Choroid plexus epithelial cell (primary cell): Measurements from ENCODE around the gene DISP3.

Experiments
- DNase-seq: peaks from one replicate; pipeline ENCODE4 v3.0.0-alpha.2; 2010; ENCODE audit warnings: low read depth
- H3K4me3 ChIP-seq: 2 replicates; pipeline ENCODE4 v1.5.1; 2011; ENCODE audit warnings: low read depth, mild to moderate bottlenecking, control low read depth, low read length, moderate library complexity
- CTCF ChIP-seq: conservative IDR thresholded peaks from 2 replicates; pipeline ENCODE4 v1.5.1; 2011; ENCODE audit warnings: low read depth, mild to moderate bottlenecking, control low read depth, inconsistent platforms, low read length, moderate library complexity

Gene DISP3

GRCh38 chr1:11470912-11471311, 8.0 kb upstream of the DISP3 start:
- DNase-seq = no peak
- no peak for TF ChIP-seq CTCF
- H3K4me3 ChIP-seq = no peak overlapping the region

- no peak for DNase-seq
- H3K4me3 ChIP-seq = no peak overlapping the region
- no peak for TF ChIP-seq CTCF
Observed at GRCh38 chr1:11471473-11471872, 7.5 kb upstream of the DISP3 start.

- DNase-seq = no peak
- no peak for TF ChIP-seq CTCF
- H3K4me3 ChIP-seq = no peak overlapping the region
Observed at GRCh38 chr1:11472284-11472683, 6.7 kb upstream of the DISP3 start.

GRCh38 chr1:11472741-11473140, 6.2 kb upstream of the DISP3 start:
- DNase-seq = no peak
- TF ChIP-seq CTCF = no peak
- no peak overlapping the region for H3K4me3 ChIP-seq

GRCh38 chr1:11473491-11474034, 5.4 kb upstream of the DISP3 start:
- no peak for TF ChIP-seq CTCF
- peak; percentile 12 for DNase-seq
- no peak overlapping the region for H3K4me3 ChIP-seq

- DNase-seq = no peak
- TF ChIP-seq CTCF = no peak
- no peak overlapping the region for H3K4me3 ChIP-seq
Observed at GRCh38 chr1:11474826-11475225, 4.1 kb upstream of the DISP3 start.

- no peak for DNase-seq
- TF ChIP-seq CTCF = no peak
- no peak overlapping the region for H3K4me3 ChIP-seq
Observed at GRCh38 chr1:11475748-11476147, 3.2 kb upstream of the DISP3 start.
